Measurements from ENCODE around the gene GNG7. TPM values are rescaled to one million over a fixed set of nuclear protein-coding genes. Genes with fewer than 3 reads are reported as not detected.
"Not testable (repeated sequence)": the region's sequence is repeated elsewhere in the genome, so short reads cannot be mapped to it uniquely, and the experiment has no call there.

Gene GNG7
- total RNA-seq, 1 donor from 2014 or later, result 0.64 TPM

DNA sequence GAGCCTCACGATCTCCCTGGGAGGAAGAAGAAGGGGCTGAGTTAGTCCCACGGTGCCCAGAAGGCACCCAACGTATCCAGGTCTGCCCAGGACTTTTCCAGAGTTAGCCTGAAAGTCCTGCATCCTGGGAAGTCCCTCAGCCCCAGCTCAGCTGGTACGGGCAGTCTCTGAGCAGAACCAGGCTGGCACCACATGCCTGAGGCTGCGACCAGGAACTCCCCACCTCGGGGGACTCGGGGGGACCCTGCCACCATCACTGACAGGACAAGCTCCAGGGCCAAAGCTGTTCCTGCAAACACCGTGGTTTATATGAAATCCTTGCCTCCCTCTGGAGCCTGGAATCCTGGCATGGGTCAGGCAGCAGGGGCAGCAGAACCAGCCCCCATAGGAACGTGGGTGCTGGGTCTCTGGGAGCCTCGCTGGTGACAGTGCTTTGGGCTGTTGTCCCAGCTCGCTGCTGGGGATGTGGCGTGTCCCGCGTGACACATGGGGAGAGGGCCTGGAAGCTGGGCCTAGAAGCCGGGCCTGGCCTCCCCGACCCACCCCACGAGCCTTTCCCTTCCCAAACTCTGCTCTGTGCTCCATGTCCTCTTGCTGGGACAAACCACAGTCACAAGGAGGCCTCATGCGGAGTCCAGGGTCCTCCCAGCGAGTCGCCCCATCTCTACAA, 55.5 kb downstream of the GNG7 start:
- no peak for DNase-seq (ENCODE audit: low read depth in 2 of 2)

GRCh38 chr19:2645826-2646225, 56.7 kb downstream of the GNG7 start:
- no peak for DNase-seq (ENCODE audit: low read depth in 2 of 2)

DNA sequence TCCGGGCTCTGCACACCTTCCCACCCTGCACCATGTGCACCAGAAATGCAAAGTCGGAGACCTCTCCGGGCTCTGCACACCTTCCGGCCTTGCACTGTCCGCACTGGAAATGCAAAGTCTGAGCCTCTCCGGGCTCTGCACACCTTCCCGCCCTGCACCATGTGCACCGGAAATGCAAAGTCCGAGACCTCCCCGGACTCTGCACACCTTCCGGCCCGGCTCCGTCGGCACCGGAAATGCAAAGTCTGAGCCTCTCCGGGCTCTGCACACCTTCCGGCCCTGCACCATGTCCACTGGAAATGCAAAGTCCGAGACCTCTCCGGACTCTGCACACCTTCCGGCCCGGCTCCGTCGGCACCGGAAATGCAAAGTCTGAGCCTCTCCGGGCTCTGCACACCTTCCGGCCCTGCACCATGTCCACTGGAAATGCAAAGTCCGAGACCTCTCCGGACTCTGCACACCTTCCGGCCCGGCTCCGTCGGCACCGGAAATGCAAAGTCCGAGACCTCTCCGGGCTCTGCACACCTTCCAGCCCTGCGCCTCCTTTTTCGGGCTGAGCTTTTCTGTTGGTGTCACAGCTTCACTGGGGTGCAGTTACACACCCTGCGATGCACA, 59.3 kb downstream of the GNG7 start:
- DNase-seq (ENCODE audit: low read depth in 2 of 2), result not testable (repeated sequence)

GRCh38 chr19:2641332-2641698, 61.2 kb downstream of the GNG7 start:
- no peak for DNase-seq (ENCODE audit: low read depth in 2 of 2)

DNA sequence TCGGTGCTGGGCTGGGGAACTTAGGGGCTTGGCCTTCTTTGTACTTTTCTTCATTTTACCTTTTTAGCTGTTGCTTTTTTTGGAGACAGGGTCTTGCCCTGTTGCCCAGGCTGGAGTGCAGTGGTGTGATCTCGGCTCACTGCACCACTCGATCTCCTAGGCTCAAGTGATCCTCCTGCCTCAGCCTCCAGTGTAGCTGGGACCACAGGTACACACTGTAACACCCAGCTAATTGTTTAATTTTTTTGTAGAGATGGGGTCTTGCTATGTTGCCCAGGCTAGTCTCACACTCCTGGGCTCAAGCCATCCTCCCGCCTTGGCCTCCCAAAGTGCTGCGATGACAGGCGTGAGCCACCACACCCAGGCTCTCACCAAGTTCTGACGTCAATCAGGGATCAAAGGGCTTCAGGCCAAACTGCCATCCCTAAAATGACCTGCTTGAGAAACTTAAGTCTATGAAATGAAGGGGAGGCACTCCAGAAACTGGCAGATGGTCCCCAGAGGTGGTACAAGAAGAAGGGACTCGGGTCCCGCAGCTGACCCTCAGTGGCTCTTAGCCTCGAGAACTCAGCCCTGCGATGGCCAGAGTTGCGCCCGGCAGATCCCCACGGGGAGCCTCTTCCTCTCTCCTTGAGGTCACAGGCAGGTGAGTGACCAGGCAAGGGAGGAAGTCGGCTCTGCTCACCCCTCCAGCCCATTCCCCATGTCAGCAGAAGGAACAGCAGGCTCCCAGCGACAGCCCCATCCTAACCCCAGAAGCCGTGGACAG, 61.7 kb downstream of the GNG7 start:
- no peak for DNase-seq (ENCODE audit: low read depth in 2 of 2)

GRCh38 chr19:2639999-2640398, 62.5 kb downstream of the GNG7 start:
- DNase-seq (ENCODE audit: low read depth in 2 of 2), result no peak

GRCh38 chr19:2638417-2638940, 64.0 kb downstream of the GNG7 start:
- no peak for DNase-seq (ENCODE audit: low read depth in 2 of 2)

DNA sequence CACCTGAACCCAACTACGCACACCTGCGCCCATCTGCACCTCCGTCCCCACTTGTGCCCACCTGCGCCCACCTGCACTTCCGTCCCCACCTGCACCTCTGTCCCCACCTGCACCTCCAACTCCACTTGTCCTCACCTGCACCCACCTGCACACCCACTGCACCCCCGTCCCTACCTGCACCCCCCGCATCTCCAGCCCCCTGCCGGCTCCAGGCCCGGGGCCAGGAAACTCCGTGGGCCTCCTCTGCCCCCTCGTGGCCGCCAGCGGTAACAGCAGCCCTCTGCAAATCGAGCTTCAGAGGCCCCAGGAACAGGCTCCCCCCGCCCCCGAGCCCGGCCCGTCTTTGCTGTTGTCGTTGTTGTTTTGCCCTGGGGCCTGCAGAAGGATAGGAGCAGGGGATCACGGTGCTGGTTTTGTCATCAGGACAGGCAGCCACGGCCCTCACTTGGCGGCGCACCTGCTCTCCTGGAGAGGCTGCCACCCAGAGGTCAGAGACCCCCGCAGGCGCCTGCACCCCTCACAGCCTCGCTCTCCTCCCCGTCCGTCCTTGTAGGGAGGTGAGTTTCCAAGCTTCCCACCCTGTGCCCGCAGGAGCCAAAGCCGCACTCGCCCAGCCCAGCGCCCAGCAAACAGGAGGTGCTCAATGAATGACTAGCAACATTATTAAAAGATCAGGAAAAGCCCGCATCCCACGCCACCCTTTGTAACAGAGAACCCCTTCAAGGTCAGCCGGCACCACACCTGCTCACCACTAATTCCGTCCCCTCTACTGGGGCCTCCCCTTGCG, 65.4 kb downstream of the GNG7 start:
- DNase-seq (ENCODE audit: low read depth in 2 of 2), result peak in 1 of 2 donors; percentile 53

DNA sequence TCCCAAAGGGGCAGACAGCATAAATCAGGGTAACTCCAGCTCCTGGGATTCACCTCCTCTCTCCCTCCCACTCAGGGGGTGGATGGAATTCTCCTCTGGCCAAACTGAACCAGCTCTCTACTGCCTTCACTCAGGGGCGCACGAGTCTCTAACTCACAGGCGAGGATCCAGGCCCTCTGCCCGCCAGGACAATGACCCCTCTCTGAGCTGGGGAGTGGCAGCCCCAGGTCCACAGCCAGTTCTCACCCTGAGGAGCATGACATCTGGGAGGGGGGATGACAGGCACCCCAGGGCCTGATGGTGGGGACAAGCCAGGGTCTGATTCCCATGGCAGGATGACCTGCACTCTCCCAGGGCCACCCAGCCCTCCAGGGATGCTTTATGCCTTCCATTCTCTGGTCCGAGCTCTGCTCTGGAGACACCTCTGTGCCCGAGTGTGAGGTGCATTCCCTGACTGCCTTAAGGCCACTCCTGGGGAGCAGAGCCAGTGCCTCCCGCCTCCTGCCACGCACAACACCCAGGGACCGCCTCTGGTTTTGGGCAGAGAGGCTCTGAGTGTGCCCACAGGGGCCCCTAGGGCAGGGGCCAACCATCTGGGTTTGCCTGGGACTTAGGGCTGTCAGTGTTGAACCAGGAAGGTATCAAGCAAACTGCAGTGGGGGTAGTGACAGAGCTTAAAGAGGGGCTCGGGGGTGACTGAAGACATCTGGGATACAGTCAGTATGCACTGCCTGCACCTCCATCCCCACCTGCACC, 66.2 kb downstream of the GNG7 start:
- no peak for DNase-seq (ENCODE audit: low read depth in 2 of 2)

DNA sequence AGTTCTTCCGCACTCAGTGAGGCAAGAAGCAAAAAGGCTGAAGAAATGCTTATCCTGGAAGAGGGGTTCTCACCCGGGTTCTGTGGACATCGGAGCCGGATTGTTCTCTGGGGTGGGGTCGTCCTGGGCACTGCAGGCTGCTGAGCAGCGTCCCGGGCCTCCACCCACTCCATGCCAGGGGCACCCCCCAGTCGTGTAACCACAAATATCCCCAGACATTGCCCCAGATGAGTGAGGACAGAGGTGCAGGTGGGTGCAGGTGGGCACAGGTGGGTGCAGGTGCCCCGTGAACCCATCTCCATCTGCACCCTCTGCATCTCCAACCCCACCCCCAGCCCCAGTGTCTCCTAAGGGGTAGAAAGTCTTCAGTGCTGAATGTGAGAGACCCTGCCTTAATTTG, 67.5 kb downstream of the GNG7 start:
- no peak for DNase-seq (ENCODE audit: low read depth in 2 of 2)

GRCh38 chr19:2634228-2634951, 68.1 kb downstream of the GNG7 start:
- DNase-seq (ENCODE audit: low read depth in 2 of 2), result no peak

DNA sequence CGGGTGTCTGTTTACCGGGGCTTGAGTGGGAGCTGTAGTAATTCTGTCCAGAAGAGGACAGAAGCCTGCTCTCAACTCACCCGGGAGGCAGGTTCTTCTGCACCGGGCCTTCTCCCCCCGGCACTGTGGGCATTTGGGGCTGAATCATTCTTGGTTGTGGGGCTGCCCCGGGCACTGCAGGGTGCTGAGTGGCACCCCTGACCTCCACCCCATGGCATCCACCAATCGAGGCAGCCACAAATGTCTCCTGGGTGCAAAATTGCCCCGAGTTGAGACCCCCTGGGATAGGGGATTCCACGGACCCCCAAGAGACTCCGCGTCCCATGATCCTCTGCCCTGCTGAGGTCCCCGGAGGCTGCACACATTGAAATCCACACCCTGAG, 68.8 kb downstream of the GNG7 start:
- DNase-seq (ENCODE audit: low read depth in 2 of 2), result no peak

- peak in 1 of 2 donors; percentile 39 for DNase-seq (ENCODE audit: low read depth in 2 of 2)
Observed at GRCh38 chr19:2631213-2631821, 71.2 kb downstream of the GNG7 start.

DNA sequence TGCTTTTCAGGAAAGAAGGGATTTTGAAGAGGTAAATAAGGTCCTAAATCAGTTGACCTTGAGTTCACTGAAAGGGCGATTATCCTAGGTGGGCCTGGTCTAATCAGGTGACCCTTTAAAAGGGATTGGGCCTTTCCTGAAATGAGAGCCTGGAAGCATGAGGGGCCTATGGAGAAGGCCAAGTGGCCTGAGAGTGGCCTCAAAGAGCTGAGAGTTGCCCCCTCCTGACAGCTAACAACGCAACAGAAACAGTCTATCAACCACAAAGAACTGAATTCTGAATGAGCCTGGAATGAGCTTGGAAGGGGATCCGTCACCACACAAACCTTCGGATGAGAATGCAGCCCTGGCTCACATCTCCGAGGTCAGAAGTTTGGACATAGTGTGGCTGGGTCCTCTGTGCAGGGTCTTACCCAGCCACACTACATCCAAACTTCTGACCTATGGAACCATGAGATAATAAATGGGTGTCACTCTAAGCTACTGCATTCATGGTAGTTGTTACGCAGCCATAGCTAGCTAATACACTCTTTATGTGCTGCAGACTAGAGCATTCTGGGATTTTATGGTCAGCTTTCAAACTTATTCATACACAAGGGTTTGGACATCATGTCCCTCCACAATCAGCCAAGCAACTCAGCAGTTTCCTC, 72.0 kb downstream of the GNG7 start:
- no peak for DNase-seq (ENCODE audit: low read depth in 2 of 2)

DNA sequence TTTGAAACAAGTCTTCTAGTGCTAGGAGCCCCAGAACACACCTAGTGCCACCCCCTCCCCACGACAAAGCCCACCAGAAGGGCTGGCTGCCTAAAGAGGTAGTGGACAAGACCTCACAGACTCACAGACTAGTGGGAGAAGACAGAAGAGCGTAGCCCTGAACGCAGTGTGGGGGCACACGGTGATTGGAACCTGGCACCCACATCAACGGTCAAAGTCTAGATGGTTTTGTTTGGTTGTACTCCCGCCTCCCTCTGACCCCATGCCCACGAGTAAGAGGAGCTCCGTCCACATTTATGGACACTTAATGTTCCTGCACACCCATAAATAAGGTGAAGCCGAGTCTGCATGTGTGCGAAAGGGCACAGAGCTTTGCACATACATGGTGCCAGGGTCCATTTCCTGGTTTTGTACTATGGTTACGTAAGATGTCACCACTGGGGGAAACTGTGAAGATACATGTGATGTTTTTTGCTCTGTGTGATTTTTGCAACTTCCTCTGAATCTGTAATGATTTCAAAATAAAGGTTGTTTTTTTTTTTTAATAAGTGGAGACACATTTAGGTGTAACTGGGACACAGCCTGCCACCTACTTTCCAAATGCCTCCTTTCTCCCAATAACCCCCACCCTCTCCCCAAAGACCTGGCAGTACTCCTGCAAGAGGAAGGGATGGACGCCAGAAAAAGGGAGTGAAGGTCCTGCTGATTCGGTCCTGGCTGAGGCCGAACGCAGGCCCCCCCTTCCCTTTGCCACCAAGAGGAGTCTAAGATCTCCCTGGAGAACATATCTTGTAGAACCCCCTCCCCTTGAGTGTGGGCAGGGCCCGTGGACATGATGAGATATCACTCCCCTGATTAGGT, 72.8 kb downstream of the GNG7 start:
- peak in 1 of 2 donors; percentile 57 for DNase-seq (ENCODE audit: low read depth in 2 of 2)

DNA sequence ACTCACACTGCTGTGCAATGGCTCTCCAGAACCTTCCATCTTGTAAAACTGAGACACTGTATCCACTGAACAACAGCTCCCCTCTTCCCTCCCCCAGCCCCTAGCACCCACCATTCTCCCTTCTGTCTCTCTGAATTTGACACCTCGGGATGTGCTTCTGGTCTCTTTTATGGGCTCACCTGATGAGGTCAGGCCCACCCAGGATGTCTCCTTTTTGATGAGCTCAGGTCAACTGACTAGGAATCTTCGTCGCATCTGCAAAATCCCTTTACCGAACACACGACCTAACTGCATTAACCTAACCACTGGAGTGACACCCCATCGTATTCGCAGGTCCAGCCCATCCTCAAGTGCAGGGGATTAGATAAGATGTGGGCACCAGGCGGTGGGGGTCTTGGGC, 73.9 kb downstream of the GNG7 start:
- DNase-seq (ENCODE audit: low read depth in 2 of 2), result no peak

DNA sequence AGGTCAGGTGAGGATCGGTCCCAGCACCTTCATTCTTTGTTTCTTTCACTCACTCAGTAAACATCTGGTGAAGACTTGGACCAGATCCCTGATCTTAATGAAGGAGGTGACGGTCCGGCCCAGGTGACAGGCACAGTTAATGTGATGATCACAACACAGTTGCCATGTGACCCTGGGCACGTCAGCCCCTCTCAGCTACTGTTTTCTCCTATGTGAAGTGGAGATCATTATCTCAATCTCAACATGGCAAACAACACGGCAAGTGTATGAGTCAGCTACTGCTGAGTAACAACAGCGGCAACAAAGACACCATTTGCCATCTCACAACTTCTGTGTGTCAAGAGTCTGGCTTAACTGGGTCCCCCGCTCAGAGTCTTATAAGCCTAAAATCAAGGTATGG, 74.6 kb downstream of the GNG7 start:
- peak in 1 of 2 donors; percentile 42 for DNase-seq (ENCODE audit: low read depth in 2 of 2)

DNA sequence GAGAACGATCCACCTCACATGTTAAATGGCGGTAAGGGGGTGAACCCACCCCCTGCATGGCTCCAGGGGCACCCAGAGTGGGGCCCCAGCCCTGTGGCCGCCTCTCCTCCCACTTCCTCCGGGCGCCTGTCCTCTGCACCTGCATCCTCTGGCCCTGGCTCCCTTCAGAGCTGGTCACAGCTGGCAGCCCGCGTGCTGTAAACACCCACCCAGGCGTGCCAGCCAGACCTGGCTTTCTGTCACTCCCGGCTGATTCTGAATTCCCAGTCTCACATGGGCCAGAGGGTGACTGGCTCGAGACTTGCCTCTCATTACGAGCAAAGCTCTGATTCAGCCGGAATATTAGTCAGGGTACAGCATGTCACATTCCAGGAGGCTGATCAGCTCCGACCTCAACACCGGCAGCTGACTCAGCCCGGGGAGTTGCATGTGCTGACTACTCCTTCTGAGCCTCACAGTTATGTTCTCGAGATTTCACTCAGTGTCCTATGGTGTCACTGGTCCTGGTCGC, 75.1 kb downstream of the GNG7 start:
- peak; percentile 67 to 95 for DNase-seq (ENCODE audit: low read depth in 2 of 2)
